Nephron progenitor cell (in vitro differentiated cells): Measurements from ENCODE around the gene DNAJC4.

Source experiments
- DNase-seq: peaks from one replicate; pipeline ENCODE4 v3.0.0; 2021
- H3K27ac Mint-ChIP-seq: 2 replicates; pipeline ENCODE4 v1.8.0; 2021; ENCODE audit warnings: mild to moderate bottlenecking, moderate library complexity, mixed read lengths
- H3K27me3 Mint-ChIP-seq: 2 replicates; pipeline ENCODE4 v1.8.0; 2021; ENCODE audit warnings: mild to moderate bottlenecking, low read depth, mixed read lengths; ENCODE audit not compliant: poor library complexity
- H3K36me3 Mint-ChIP-seq: 2 replicates; pipeline ENCODE4 v1.8.0; 2021; ENCODE audit warnings: low read depth, mixed read lengths
- H3K4me1 Mint-ChIP-seq: 2 replicates; pipeline ENCODE4 v1.8.0; 2021; ENCODE audit warnings: mixed read lengths
- H3K4me3 Mint-ChIP-seq: 2 replicates; pipeline ENCODE4 v1.8.0; 2021; ENCODE audit warnings: mild to moderate bottlenecking, moderate library complexity, mixed read lengths
- H3K9me3 Mint-ChIP-seq: 2 replicates; pipeline ENCODE4 v1.8.0; 2021; ENCODE audit warnings: mild to moderate bottlenecking, moderate library complexity, mixed read lengths
- CTCF ChIP-seq: fragments of 200-600 bp; sonication (generic); IDR thresholded peaks from 2 replicates; pipeline ENCODE4 v1.5.0; 2021; ENCODE audit warnings: antibody characterized with exemption

Gene DNAJC4

GRCh38 chr11:64219755-64220154, 10.6 kb upstream of the DNAJC4 start:
- Mint-ChIP-seq H3K27me3 (peaks cover 4% of the 10 kb centered on the region), H3K27ac (no peak overlapping the region), H3K9me3 (no peaks in the 10 kb centered on the region), H3K36me3 (peaks cover 9% of the 10 kb centered on the region), H3K4me3 (no peak overlapping the region), H3K4me1 (peaks cover 12% of the 10 kb centered on the region)
- TF ChIP-seq CTCF = no peak
- DNase-seq = no peak

GRCh38 chr11:64220271-64220670, 10.1 kb upstream of the DNAJC4 start:
- Mint-ChIP-seq H3K4me3 (no peak overlapping the region), H3K4me1 (peaks cover 17% of the 10 kb centered on the region), H3K36me3 (peaks cover 4% of the 10 kb centered on the region), H3K9me3 (no peaks in the 10 kb centered on the region), H3K27ac (no peak overlapping the region), H3K27me3 (peaks cover under 1% of the 10 kb centered on the region)
- TF ChIP-seq CTCF = no peak
- no peak for DNase-seq

- no peak overlapping the region for H3K4me3 Mint-ChIP-seq
- no peak overlapping the region for H3K27ac Mint-ChIP-seq
- no peaks in the 10 kb centered on the region for H3K36me3 Mint-ChIP-seq
- DNase-seq = no peak
- no peaks in the 10 kb centered on the region for H3K9me3 Mint-ChIP-seq
- TF ChIP-seq CTCF = no peak
- no peaks in the 10 kb centered on the region for H3K27me3 Mint-ChIP-seq
- H3K4me1 Mint-ChIP-seq = peaks cover 22% of the 10 kb centered on the region
Measured at GRCh38 chr11:64220798-64221197, 9.6 kb upstream of the DNAJC4 start.

GRCh38 chr11:64222651-64223000, 7.7 kb upstream of the DNAJC4 start:
- DNase-seq = no peak
- Mint-ChIP-seq H3K9me3 (no peaks in the 10 kb centered on the region), H3K27me3 (no peaks in the 10 kb centered on the region), H3K4me1 (peaks cover 31% of the 10 kb centered on the region), H3K4me3 (no peak overlapping the region), H3K36me3 (no peaks in the 10 kb centered on the region), H3K27ac (no peak overlapping the region)
- TF ChIP-seq CTCF = no peak

GRCh38 chr11:64223001-64223651, 7.2 kb upstream of the DNAJC4 start:
- no peak for DNase-seq
- Mint-ChIP-seq H3K4me1 (peaks cover 34% of the 10 kb centered on the region), H3K9me3 (no peaks in the 10 kb centered on the region), H3K27ac (no peak overlapping the region), H3K4me3 (no peak overlapping the region), H3K27me3 (no peaks in the 10 kb centered on the region), H3K36me3 (no peaks in the 10 kb centered on the region)
- TF ChIP-seq CTCF = no peak

GRCh38 chr11:64224151-64224890, 6.0 kb upstream of the DNAJC4 start:
- Mint-ChIP-seq H3K27me3 (no peaks in the 10 kb centered on the region), H3K36me3 (no peaks in the 10 kb centered on the region), H3K4me1 (peaks cover 29% of the 10 kb centered on the region), H3K9me3 (no peaks in the 10 kb centered on the region), H3K4me3 (peak overlapping the region; percentile 86), H3K27ac (peak overlapping the region; percentile 51)
- no peak for DNase-seq
- no peak for TF ChIP-seq CTCF
